Stimulated activated CD4-positive, alpha-beta T cell treated with anti-CD3 and anti-CD28 coated beads, TNF-alpha, amount 100 ng/mL, for 1 hour (primary cell): ENCODE results near the gene RAPGEF3.

ENCODE experiments used
- DNase-seq, 3 donors: peaks; one replicate each; pipeline ENCODE4 v3.0.0-alpha.2; 2020; ENCODE audit warnings: low read depth in 3 of 3, low spot score in 1 of 3

RAPGEF3 gene

GRCh38 chr12:47777741-47778558 lies 19.3 kb upstream of the RAPGEF3 start:
- no peak for DNase-seq

DNA sequence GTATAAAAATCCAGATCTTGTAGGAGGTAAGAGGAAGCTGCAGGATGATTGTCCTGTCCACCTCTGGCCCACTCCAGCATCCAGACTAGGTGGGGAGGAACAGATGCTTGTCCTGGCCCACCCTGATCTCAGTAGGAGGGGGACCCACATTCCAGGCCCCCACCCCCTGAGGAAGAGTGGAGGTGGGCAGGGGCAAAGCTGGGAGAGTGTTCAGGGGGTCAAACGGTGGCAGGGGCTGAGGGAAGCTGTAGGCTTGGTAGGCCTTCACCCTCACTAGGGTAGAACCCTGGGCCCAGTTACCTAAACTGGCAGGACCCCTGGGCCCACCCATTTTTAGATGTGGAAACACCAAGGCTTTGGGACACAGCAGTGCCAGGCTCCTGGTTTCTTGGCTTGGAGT lies 18.5 kb upstream of the RAPGEF3 start:
- no peak for DNase-seq

DNA sequence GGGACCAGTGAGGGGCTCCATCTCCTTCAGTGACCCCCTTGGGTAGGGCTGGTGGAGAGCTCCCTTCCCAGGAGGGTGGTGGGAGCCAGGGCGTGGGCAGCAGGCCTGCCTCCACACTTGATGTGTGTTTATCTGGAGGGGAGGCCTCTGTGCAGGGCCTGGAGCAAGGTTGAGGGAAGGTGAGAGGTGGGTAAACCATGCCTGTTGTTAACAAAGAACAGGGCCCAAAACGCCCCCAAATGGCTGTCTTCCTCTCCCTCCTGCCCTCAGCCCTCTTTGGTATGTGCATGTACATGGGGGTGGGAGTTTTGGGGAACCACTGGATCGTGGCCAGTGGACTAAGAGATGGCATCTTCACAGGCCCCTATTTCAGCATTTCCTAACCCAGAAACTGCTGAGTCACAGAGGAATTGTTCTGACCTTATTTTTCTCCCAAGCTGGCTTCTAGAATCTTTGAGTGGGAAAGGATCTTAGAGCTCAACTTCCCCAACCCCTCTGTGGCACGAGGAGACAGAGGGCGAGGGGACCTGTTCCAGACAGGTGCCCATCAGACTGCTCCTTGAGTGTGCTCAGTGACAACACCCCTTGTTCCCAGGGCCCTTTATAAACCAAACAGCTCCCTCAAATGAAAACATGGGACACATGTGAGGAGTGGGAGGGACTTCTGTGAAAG lies 17.9 kb upstream of the RAPGEF3 start:
- no peak for DNase-seq

DNA sequence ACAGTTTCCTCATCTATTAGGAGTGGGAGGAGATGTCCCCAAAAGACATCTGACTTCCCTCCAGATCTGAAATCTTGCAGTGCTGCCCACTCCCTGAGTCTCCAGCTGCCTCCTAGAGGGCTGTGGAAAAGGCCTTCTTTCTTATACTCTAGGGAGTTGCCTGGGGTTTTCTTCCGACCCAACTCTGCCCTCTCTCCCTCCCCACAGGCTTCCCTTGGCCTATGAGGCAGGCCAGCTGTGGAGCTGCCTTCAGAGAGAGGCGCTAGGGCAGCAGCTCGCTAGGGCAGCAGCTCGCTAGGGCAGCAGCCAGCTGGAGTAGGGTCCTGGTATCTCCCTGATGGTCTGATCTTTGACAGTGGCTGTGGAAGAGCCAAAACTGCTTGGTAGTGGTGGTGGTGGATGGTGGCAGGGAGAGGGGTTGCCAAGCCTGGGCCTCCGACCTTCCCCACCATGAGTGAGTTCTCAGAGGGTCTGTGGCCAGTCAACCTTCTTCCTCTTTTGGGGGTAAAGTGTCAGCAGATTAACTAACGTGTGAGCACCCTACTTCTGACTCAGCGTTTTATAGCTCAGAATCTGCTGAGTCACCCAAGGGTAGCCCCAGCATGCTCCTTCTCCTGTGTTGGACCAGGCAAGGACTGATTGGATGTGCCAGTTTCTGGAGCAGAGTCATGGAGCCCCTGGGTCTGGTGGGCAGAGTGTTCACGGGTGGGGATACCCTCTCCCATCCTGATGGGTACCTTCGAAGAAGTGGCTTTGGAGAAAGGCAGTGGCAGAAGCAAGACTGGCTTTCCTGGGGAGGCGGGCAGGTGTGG lies 16.6 kb upstream of the RAPGEF3 start:
- no peak for DNase-seq

DNA sequence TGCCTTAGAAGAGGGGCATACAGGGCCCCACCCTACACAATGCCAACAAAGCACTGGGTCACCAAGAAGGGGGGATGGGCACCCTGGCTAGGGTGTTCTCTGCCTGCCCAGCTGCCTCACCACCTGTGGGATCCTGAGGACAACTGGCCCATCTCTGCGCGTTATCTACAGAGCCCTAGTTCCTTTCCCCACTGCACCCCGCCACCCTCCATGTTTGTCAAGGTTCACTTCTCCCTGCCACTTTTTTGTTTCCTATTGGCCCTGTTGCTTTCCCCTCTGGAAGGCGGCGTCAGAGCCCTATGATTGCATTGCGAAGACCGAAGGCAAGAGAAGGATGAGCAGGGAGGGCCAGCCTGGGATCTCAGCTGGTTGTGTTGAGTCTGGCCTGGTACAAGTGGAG lies 16.0 kb upstream of the RAPGEF3 start:
- no peak for DNase-seq

- no peak for DNase-seq
Measured at GRCh38 chr12:47773858-47774580, 15.3 kb upstream of the RAPGEF3 start.

- DNase-seq, result peak; percentile 13 to 61 (median 52)
Measured at GRCh38 chr12:47773062-47773857, 14.6 kb upstream of the RAPGEF3 start, which contains the start of gene SLC48A1. Gene SLC48A1 (plus strand): TSS chr12:47773238. CDS start chr12:47773305, 67 bp downstream.

GRCh38 chr12:47772738-47773061 lies 14.0 kb upstream of the RAPGEF3 start:
- no peak for DNase-seq

DNA sequence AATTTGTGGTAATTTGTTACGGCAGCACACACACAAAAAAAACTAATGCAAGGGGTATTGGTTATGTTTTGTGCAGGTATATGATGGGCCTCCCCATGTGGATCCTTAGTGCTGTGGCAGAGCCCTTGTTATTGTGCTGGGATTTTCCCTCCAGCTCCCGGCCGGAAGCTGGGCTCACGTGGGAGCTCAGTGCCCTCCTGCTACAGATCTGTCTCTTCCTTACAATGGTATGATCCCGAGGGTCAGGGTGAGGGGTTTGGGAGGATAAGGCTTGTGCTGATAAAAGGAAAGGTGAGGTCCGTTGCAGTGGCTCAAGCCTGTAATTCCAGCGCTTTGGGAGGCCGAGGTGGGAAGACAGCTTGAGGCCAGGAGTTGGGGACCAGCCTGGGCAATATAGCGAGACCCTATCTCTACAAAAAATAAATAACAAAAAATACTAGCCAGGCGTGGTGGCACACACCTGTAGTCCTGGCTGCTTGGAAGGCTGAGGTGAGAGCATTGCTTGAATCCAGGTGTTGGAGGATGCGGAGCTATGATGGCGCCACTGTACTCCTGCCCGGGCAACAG lies 13.5 kb upstream of the RAPGEF3 start:
- no peak for DNase-seq

DNA sequence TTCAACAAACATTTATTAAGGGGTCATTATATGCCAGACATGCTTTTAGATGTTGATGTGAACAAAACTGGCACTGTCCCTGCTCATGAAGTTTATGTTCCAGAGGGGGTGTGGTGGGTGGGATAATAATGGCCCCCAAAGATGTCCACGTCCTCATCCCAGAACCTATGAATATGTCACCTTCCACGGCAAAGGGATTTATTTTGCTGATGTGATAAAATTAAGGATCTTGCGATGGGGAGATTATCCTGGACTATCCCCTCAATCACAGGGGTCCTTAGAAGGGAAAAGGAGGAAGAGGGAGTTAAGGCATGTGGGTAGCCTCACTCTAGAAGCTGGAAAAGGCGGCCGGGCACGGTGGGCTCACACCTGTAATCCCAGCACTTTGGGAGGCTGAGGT lies 12.6 kb upstream of the RAPGEF3 start:
- DNase-seq, result no peak

- no peak for DNase-seq
Measured at GRCh38 chr12:47770086-47770726, 11.5 kb upstream of the RAPGEF3 start.

DNA sequence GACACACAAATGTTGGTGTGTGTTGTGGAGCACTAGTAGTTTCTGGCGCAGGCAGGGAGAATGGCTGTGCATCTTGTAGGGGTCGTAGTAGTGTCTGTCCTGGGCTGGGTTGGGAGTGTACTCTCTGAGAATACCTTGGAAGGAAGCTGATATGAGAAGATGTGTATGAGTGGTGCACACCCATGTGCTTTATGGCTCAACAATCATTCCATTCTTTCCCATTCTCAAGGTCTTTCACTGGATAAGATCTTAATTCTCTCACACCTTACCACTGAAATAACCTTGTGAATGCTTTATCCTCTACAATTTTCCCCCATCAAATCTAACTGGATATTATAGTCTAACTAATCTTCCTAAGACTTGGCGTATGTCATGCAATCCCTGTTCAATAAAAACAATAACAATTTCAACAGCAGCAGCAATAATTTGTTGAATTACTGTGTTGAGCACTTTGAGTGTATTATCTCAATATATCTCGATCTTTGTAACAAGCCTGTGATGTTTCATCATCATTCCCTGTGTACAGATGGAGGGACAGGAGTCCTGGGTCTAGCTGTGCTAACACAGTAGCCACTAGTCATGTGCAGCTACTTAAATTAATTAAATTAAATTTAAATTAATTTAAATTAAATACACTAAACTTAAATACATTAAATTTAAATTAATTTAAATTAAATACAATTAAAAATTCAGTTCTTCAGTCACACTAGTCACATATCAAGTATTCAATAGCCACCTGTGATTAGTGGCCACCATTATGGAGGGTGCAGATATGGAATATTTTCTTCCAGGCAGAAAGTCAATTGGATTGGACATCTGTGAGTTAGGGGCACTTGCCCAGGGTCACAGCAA lies 10.8 kb upstream of the RAPGEF3 start:
- DNase-seq, result no peak

GRCh38 chr12:47768323-47768811 lies 9.7 kb upstream of the RAPGEF3 start:
- DNase-seq, result no peak

DNA sequence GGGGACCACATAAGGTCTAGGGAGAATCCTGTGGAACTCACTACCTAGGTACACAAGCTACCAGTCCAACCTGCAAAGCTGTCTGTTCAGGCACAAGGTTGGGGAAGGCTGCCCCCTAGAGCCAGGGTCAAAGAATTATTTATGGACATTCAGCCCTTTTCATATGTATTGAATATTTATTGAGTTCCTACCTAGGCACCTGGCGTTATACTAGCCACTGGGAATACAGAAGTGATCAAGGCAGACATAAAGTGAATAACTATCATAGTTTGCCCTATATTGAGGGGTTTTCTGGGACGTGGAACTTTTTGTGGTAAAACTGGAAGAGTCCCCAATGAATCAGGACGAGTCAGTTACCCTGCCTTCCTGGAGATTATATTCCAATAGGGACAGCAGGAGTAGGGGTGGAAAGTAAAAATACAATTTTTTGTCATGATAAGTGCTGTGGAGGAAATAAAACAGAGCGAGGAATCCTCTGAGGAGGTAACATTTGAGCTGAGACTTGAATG lies 8.6 kb upstream of the RAPGEF3 start:
- DNase-seq, result peak; percentile 42 to 55 (median 51)

DNA sequence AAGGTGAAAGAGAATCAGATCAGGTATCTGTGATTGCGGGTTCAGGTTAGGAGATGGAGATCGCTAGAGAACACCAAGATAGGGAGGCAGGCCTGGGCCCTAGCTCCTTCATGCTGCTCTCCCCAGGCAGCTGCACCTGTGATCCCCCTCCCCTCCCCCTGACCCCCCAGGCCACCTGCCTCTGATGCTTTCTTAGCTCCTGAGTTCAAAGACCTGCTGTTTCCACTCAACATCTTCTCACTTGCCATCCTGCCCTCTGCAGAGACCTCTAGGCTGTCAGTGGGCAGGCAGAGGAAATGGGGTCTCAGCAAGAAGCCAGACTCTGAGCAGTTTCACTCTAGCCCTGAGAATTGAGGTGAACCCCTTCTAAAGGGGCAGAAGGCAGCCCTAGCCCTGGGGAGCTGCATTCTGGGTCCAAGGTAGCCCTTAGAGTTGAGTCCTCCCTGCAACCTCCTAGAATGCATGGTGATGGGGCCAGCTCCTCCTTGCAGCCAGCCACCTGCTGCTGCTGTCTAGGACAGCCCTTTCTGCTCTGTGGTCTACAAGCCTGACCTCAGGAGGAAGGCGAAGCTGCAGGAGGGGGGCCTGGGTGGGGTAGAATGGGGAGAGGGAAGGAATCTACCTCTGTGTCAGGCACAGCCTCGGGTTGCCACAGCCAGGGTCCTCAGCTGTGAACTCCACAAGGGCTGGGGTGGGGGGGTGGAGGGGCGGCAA lies 8.0 kb upstream of the RAPGEF3 start:
- no peak for DNase-seq

- no peak for DNase-seq
Measured at GRCh38 chr12:47763481-47764346, 5.0 kb upstream of the RAPGEF3 start.
